Common myeloid progenitor, CD34-positive (primary cell): ENCODE results near the gene MRPS18C.

Source experiments
- CTCF ChIA-PET: fragments of 350-600 bp; sonication (Branson Sonifier 250); formaldehyde crosslinking; loops from one replicate; lab custom pipeline; 2021; ENCODE audit warnings: antibody characterized with exemption; lab: Charles Lee
- POLR2A ChIA-PET: fragments of 350-600 bp; sonication (Branson Sonifier 250); formaldehyde crosslinking; loops from one replicate; lab custom pipeline; 2021; ENCODE audit warnings: antibody characterized with exemption; lab: Charles Lee
- DNase-seq, 3 donors: peaks; one replicate each; pipeline versions ENCODE4 v3.0.0 to v3.0.0-alpha.2; 2013
- H3K27ac ChIP-seq, 2 experiments: 1 replicate in 1 of 2; 2 replicates in 1 of 2; pipeline ENCODE4 v1.7.0; 2013; ENCODE audit warnings: inconsistent platforms in 2 of 2, low read length in 2 of 2, mild to moderate bottlenecking in 2 of 2, low read depth in 1 of 2, moderate library complexity in 1 of 2; ENCODE audit not compliant: severe bottlenecking in 2 of 2, insufficient read depth in 1 of 2, poor library complexity in 1 of 2
- H3K27me3 ChIP-seq, 5 experiments: replicated peaks in 2 of 5; 1 replicate in 3 of 5; 2 replicates in 2 of 5; pipeline versions ENCODE4 v1.6.1 to v1.7.0; 2013; ENCODE audit warnings: low read length in 4 of 5, mild to moderate bottlenecking in 2 of 5, moderate library complexity in 2 of 5, inconsistent platforms in 1 of 5; ENCODE audit not compliant: insufficient read depth in 5 of 5, control insufficient read depth in 4 of 5
- H3K36me3 ChIP-seq, 4 experiments: 1 replicate in 2 of 4; 2 replicates in 2 of 4; pipeline versions ENCODE4 v1.6.1 to v1.7.0; 2013; ENCODE audit warnings: low read length in 3 of 4, control low read depth in 1 of 4, mild to moderate bottlenecking in 1 of 4; ENCODE audit not compliant: control insufficient read depth in 4 of 4, insufficient read depth in 4 of 4
- H3K4me1 ChIP-seq, 4 experiments: 1 replicate in 3 of 4; 2 replicates in 1 of 4; pipeline versions ENCODE4 v1.6.1 to v1.7.1; 2013; ENCODE audit warnings: low read length in 3 of 4, mild to moderate bottlenecking in 3 of 4, control low read depth in 1 of 4, inconsistent platforms in 1 of 4, moderate library complexity in 1 of 4; ENCODE audit not compliant: control insufficient read depth in 4 of 4, insufficient read depth in 4 of 4; ENCODE audit errors: control extremely low read depth in 1 of 4
- H3K4me3 ChIP-seq, 7 experiments: 1 replicate in 4 of 7; 2 replicates in 3 of 7; pipeline versions ENCODE4 v1.5.1 to v1.7.0; 2013; ENCODE audit warnings: mild to moderate bottlenecking in 7 of 7, low read length in 6 of 7, moderate library complexity in 6 of 7, inconsistent platforms in 2 of 7, low read depth in 2 of 7, control low read depth in 1 of 7; ENCODE audit not compliant: insufficient read depth in 4 of 7, control insufficient read depth in 1 of 7; ENCODE audit errors: extremely low read depth in 1 of 7
- H3K9me3 ChIP-seq, 5 experiments: 1 replicate in 4 of 5; 2 replicates in 1 of 5; pipeline versions ENCODE4 v1.6.1 to v1.7.1; 2013; ENCODE audit warnings: low read length in 4 of 5, mild to moderate bottlenecking in 2 of 5, inconsistent platforms in 1 of 5, low read depth in 1 of 5, moderate library complexity in 1 of 5; ENCODE audit not compliant: control insufficient read depth in 4 of 5, insufficient read depth in 2 of 5; ENCODE audit errors: control extremely low read depth in 1 of 5
- WGBS: methylation state at CpG from one replicate; pipeline ENCODE4 v1.1.5; 2013; ENCODE audit not compliant: insufficient coverage; 5-methylcytosine and 5-hydroxymethylcytosine counted together

MRPS18C gene

GRCh38 chr4:83436680-83437079, 19.2 kb upstream of the MRPS18C start:
- Histone ChIP-seq H3K4me3 (no peak overlapping the region), H3K4me1 (no peaks in the 10 kb centered on the region), H3K27ac (no peak overlapping the region), H3K27me3 (no peaks in the 10 kb centered on the region), H3K9me3 (no peaks in the 10 kb centered on the region), H3K36me3 (peaks cover 2 to 26% (median 6%) of the 10 kb centered on the region in 4 experiments)
- CTCF ChIA-PET, result no interaction called here
- no peak for DNase-seq
- POLR2A ChIA-PET, result no interaction called here
- 90% methylated on average over 3 of the region's 4 CpGs for WGBS

GRCh38 chr4:83438719-83439118, 17.1 kb upstream of the MRPS18C start:
- Histone ChIP-seq H3K9me3 (no peaks in the 10 kb centered on the region), H3K36me3 (peaks cover 8 to 35% (median 10%) of the 10 kb centered on the region in 4 experiments), H3K4me3 (no peak overlapping the region), H3K27ac (no peak overlapping the region), H3K4me1 (no peaks in the 10 kb centered on the region), H3K27me3 (no peaks in the 10 kb centered on the region)
- DNase-seq, result no peak
- CTCF ChIA-PET, result interaction anchor here (0.8 kb wide), 1 partner anchor 343 kb away, joined by 4 read pairs; no protein-coding TSS in a partner anchor
- POLR2A ChIA-PET, result no interaction called here

- Histone ChIP-seq H3K9me3 (no peaks in the 10 kb centered on the region), H3K4me1 (no peaks in the 10 kb centered on the region), H3K4me3 (no peak overlapping the region), H3K27me3 (no peaks in the 10 kb centered on the region), H3K36me3 (peaks cover 11 to 43% (median 18%) of the 10 kb centered on the region in 4 experiments), H3K27ac (no peak overlapping the region)
- ChIA-PET POLR2A (no interaction called here), CTCF (interaction anchor here (0.9 kb wide), 1 partner anchor 11 kb away, joined by 3 read pairs; no protein-coding TSS in a partner anchor)
- DNase-seq, result no peak
- WGBS, result no CpG with 5 or more reads among the region's 1 CpG
These were observed 15.6 kb upstream of the MRPS18C start for GRCh38 chr4:83440148-83440814.

- CTCF ChIA-PET, result interaction anchor here (0.9 to 1.6 kb wide), 2 partner anchors 11 to 23 kb away, joined by 3 read pairs; no protein-coding TSS in a partner anchor
- no peaks in the 10 kb centered on the region for H3K9me3 ChIP-seq
- no peaks in the 10 kb centered on the region for H3K27me3 ChIP-seq
- peaks cover 14 to 48% (median 20%) of the 10 kb centered on the region in 4 experiments for H3K36me3 ChIP-seq
- H3K27ac ChIP-seq, result no peak overlapping the region
- WGBS, result 93% methylated on average over 2 of the region's 3 CpGs
- H3K4me1 ChIP-seq, result no peaks in the 10 kb centered on the region
- POLR2A ChIA-PET, result no interaction called here
- DNase-seq, result no peak
- H3K4me3 ChIP-seq, result no peak overlapping the region
These were observed 15.0 kb upstream of the MRPS18C start for GRCh38 chr4:83440899-83441298.

GRCh38 chr4:83449009-83449408, 6.8 kb upstream of the MRPS18C start:
- Histone ChIP-seq H3K27ac (no peak overlapping the region), H3K4me3 (no peak overlapping the region), H3K36me3 (peaks cover 15 to 31% (median 24%) of the 10 kb centered on the region in 4 experiments), H3K9me3 (no peaks in the 10 kb centered on the region), H3K4me1 (peaks cover 2 to 5% (median 3%) of the 10 kb centered on the region in 4 experiments), H3K27me3 (no peaks in the 10 kb centered on the region)
- DNase-seq, result no peak
- ChIA-PET CTCF (no interaction called here), POLR2A (no interaction called here)
- WGBS, result no CpG with 5 or more reads among the region's 2 CpGs

GRCh38 chr4:83454686-83455085, 1.2 kb upstream of the MRPS18C start:
- Histone ChIP-seq H3K36me3 (peaks cover 6 to 31% (median 24%) of the 10 kb centered on the region in 4 experiments), H3K9me3 (no peaks in the 10 kb centered on the region), H3K27ac (peak overlapping the region; percentile 96 to 98), H3K4me1 (peaks cover 9 to 30% (median 26%) of the 10 kb centered on the region in 4 experiments), H3K27me3 (no peaks in the 10 kb centered on the region), H3K4me3 (peak overlapping the region in 6 of 7 experiments; percentile 88 to 96 (median 94))
- peak; percentile 5 to 28 (median 17) for DNase-seq
- CTCF ChIA-PET, result interaction anchor here (0.7 to 2.5 kb wide), 5 partner anchors 12 to 171 kb away, joined by 3 to 6 read pairs (median 3); partner anchors contain the start of gene COQ2
- POLR2A ChIA-PET, result interaction anchor here (1.2 kb wide), 2 partner anchors 10 to 30 kb away, joined by 3 read pairs; partner anchors contain the start of gene ABRAXAS1
- 24% methylated on average over 5 of the region's 6 CpGs for WGBS

- no peaks in the 10 kb centered on the region for H3K27me3 ChIP-seq
- peak overlapping the region; percentile 74 to 96 (median 93) for H3K4me3 ChIP-seq
- H3K27ac ChIP-seq, result peak overlapping the region; percentile 96 to 98
- POLR2A ChIA-PET, result interaction anchor here (0.6 kb wide), 1 partner anchor 94 kb away, joined by 3 read pairs; no protein-coding TSS in a partner anchor
- peaks cover 9 to 30% (median 26%) of the 10 kb centered on the region in 4 experiments for H3K4me1 ChIP-seq
- peaks cover 4 to 44% (median 30%) of the 10 kb centered on the region in 4 experiments for H3K36me3 ChIP-seq
- 0% methylated on average over 3 of the region's 7 CpGs for WGBS
- H3K9me3 ChIP-seq, result no peaks in the 10 kb centered on the region
- DNase-seq, result no peak
- CTCF ChIA-PET, result interaction anchor here (2.5 kb wide), 1 partner anchor 172 kb away, joined by 6 read pairs; the partner anchor contains the start of gene COQ2
These were observed 285 bp downstream of the MRPS18C start for GRCh38 chr4:83456184-83456501.
